Ishikawa (cell line): ENCODE measurements around the gene KCND3.

Source experiments
- CEBPB ChIP-seq: IDR thresholded peaks from 2 replicates; pipeline ENCODE4 v1.6.1; 2012
- CREB1 ChIP-seq: IDR thresholded peaks from 2 replicates; pipeline ENCODE4 v1.6.1; 2012; ENCODE audit warnings: low read depth
- EGR1 ChIP-seq: IDR thresholded peaks from 2 replicates; pipeline ENCODE4 v1.6.1; 2012
- EP300 ChIP-seq: IDR thresholded peaks from 2 replicates; pipeline ENCODE4 v1.6.1; 2012; ENCODE audit warnings: borderline replicate concordance
- FOXM1 ChIP-seq: IDR thresholded peaks from 2 replicates; pipeline ENCODE4 v1.6.1; 2012; ENCODE audit warnings: low read depth, borderline replicate concordance
- MAX ChIP-seq: IDR thresholded peaks from 2 replicates; pipeline ENCODE4 v1.6.1; 2012
- NFIC ChIP-seq: IDR thresholded peaks from 2 replicates; pipeline ENCODE4 v1.6.1; 2012
- RAD21 ChIP-seq: IDR thresholded peaks from 2 replicates; pipeline ENCODE4 v1.6.1; 2012; ENCODE audit warnings: low read depth
- TAF1 ChIP-seq: IDR thresholded peaks from 2 replicates; pipeline ENCODE4 v1.6.1; 2012; ENCODE audit warnings: low read depth, mild to moderate bottlenecking
- TCF12 ChIP-seq: IDR thresholded peaks from 2 replicates; pipeline ENCODE4 v1.6.1; 2012; ENCODE audit warnings: low read depth
- TEAD4 ChIP-seq: IDR thresholded peaks from 2 replicates; pipeline ENCODE4 v1.6.1; 2012
- YY1 ChIP-seq: IDR thresholded peaks from 2 replicates; pipeline ENCODE4 v1.6.1; 2012; ENCODE audit warnings: low read depth
- ZBTB7A ChIP-seq: IDR thresholded peaks from 2 replicates; pipeline ENCODE4 v1.6.1; 2012; ENCODE audit warnings: low read depth
- TF ChIP-seq, protein P1 (sequence below): IDR thresholded peaks from 2 replicates; pipeline ENCODE4 v1.6.1; 2012
- TF ChIP-seq, protein P2 (sequence below): IDR thresholded peaks from 2 replicates; pipeline ENCODE4 v1.6.1; 2012; ENCODE audit warnings: low read depth, mild to moderate bottlenecking

The KCND3 gene

GRCh38 chr1:111968511-111968910, 21.0 kb downstream of the KCND3 start:
- TF ChIP-seq NFIC (no peak), YY1 (no peak), MAX (no peak), EGR1 (no peak), CEBPB (no peak), CREB1 (no peak), RAD21 (no peak), TAF1 (no peak), ZBTB7A (no peak), TCF12 (no peak), EP300 (no peak), TEAD4 (no peak), FOXM1 (no peak)
- TF ChIP-seq, protein P1, sequence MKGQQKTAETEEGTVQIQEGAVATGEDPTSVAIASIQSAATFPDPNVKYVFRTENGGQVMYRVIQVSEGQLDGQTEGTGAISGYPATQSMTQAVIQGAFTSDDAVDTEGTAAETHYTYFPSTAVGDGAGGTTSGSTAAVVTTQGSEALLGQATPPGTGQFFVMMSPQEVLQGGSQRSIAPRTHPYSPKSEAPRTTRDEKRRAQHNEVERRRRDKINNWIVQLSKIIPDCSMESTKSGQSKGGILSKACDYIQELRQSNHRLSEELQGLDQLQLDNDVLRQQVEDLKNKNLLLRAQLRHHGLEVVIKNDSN: no peak
- TF ChIP-seq, protein P2, sequence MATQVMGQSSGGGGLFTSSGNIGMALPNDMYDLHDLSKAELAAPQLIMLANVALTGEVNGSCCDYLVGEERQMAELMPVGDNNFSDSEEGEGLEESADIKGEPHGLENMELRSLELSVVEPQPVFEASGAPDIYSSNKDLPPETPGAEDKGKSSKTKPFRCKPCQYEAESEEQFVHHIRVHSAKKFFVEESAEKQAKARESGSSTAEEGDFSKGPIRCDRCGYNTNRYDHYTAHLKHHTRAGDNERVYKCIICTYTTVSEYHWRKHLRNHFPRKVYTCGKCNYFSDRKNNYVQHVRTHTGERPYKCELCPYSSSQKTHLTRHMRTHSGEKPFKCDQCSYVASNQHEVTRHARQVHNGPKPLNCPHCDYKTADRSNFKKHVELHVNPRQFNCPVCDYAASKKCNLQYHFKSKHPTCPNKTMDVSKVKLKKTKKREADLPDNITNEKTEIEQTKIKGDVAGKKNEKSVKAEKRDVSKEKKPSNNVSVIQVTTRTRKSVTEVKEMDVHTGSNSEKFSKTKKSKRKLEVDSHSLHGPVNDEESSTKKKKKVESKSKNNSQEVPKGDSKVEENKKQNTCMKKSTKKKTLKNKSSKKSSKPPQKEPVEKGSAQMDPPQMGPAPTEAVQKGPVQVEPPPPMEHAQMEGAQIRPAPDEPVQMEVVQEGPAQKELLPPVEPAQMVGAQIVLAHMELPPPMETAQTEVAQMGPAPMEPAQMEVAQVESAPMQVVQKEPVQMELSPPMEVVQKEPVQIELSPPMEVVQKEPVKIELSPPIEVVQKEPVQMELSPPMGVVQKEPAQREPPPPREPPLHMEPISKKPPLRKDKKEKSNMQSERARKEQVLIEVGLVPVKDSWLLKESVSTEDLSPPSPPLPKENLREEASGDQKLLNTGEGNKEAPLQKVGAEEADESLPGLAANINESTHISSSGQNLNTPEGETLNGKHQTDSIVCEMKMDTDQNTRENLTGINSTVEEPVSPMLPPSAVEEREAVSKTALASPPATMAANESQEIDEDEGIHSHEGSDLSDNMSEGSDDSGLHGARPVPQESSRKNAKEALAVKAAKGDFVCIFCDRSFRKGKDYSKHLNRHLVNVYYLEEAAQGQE: no peak

DNA sequence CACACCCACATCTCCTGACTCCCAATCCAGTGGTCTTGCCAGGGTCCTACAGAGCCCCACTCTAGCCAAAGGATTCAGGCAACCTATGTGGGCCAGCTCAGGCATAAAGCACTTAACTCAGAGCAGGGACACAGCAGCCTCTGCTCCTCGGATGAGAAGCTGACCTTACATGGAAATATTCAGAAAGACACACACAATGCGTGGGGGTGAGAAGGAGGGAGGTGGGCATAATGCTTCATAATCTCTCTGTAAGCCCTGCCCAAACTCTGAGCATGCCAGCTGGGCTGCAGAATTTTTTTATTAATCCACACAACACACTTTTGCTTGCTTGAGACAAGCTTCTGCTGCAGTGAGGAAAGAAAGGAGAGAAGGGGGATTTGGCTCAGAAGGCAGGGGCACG, 21.6 kb downstream of the KCND3 start:
- TF ChIP-seq, protein P2: no peak
- no peak for TF ChIP-seq EGR1
- TF ChIP-seq CREB1: no peak
- TF ChIP-seq YY1: no peak
- TF ChIP-seq TAF1: no peak
- TF ChIP-seq EP300: no peak
- TF ChIP-seq ZBTB7A: no peak
- no peak for TF ChIP-seq NFIC
- TF ChIP-seq TCF12: no peak
- TF ChIP-seq RAD21: no peak
- TF ChIP-seq CEBPB: no peak
- TF ChIP-seq, protein P1: no peak
- TF ChIP-seq MAX: no peak
- no peak for TF ChIP-seq FOXM1

GRCh38 chr1:111967067-111967690, 22.3 kb downstream of the KCND3 start:
- no peak for TF ChIP-seq MAX
- TF ChIP-seq, protein P2: no peak
- TF ChIP-seq EP300: no peak
- no peak for TF ChIP-seq EGR1
- TF ChIP-seq ZBTB7A: no peak
- TF ChIP-seq YY1: no peak
- TF ChIP-seq CEBPB: no peak

GRCh38 chr1:111965781-111966443, 23.6 kb downstream of the KCND3 start:
- TF ChIP-seq, protein P2: no peak
- TF ChIP-seq EP300: no peak
- TF ChIP-seq ZBTB7A: no peak
